MM.1S (cell line): Measurements from ENCODE around the gene GPC5.

Experiments
- DNase-seq: peaks from one replicate; pipeline ENCODE4 v3.0.0-alpha.2; 2015
- H2AFZ ChIP-seq: fragments of 300-600 bp; sonication (generic); 2 replicates; pipeline ENCODE4 v1.6.0; 2016; ENCODE audit warnings: antibody characterized with exemption, low read length
- H3F3A ChIP-seq: fragments of 300-600 bp; sonication (generic); 2 replicates; pipeline ENCODE4 v1.6.1; 2016; ENCODE audit warnings: mild to moderate bottlenecking, antibody characterized with exemption, low read length, moderate library complexity, mixed read lengths; ENCODE audit not compliant: insufficient read depth
- H3K27ac ChIP-seq: fragments of 300-600 bp; sonication (generic); 2 replicates; pipeline ENCODE4 v1.5.1; 2016; ENCODE audit warnings: mild to moderate bottlenecking, low read length
- H3K27me3 ChIP-seq: fragments of 300-600 bp; sonication (generic); replicated peaks from 2 replicates; pipeline ENCODE4 v1.6.0; 2016; ENCODE audit warnings: low read length; ENCODE audit not compliant: insufficient read depth
- H3K36me3 ChIP-seq: fragments of 300-600 bp; sonication (generic); replicated peaks from 2 replicates; pipeline ENCODE4 v1.6.1; 2016; ENCODE audit warnings: mild to moderate bottlenecking, low read length, mixed read lengths; ENCODE audit not compliant: insufficient read depth
- H3K4me1 ChIP-seq: fragments of 300-600 bp; sonication (generic); 2 replicates; pipeline ENCODE4 v1.6.1; 2016; ENCODE audit warnings: low read length, mixed read lengths
- H3K4me2 ChIP-seq: fragments of 300-600 bp; sonication (generic); 2 replicates; pipeline ENCODE4 v1.6.0; 2016; ENCODE audit warnings: low read depth, low read length
- H3K4me3 ChIP-seq: fragments of 300-600 bp; sonication (generic); 2 replicates; pipeline ENCODE4 v1.5.1; 2016; ENCODE audit warnings: low read length, mixed read lengths
- H3K79me2 ChIP-seq: fragments of 300-600 bp; sonication (generic); 2 replicates; pipeline ENCODE4 v1.6.1; 2016; ENCODE audit warnings: mixed run types, low read length, mixed read lengths
- H3K9ac ChIP-seq: fragments of 300-600 bp; sonication (generic); 2 replicates; pipeline ENCODE4 v1.6.1; 2016; ENCODE audit warnings: low read length, mixed read lengths
- H3K9me2 ChIP-seq: fragments of 300-600 bp; sonication (generic); replicated peaks from 2 replicates; pipeline ENCODE4 v1.6.1; 2016; ENCODE audit warnings: mild to moderate bottlenecking, low read length, mixed read lengths; ENCODE audit not compliant: insufficient read depth
- H3K9me3 ChIP-seq: fragments of 300-600 bp; sonication (generic); replicated peaks from 2 replicates; pipeline ENCODE4 v1.6.1; 2016; ENCODE audit warnings: mild to moderate bottlenecking, low read length, mixed read lengths; ENCODE audit not compliant: insufficient read depth
- H4K20me1 ChIP-seq: fragments of 300-600 bp; sonication (generic); 2 replicates; pipeline ENCODE4 v1.6.1; 2016; ENCODE audit warnings: mild to moderate bottlenecking, low read length, moderate library complexity, mixed read lengths; ENCODE audit not compliant: insufficient read depth
- EZH2 ChIP-seq: fragments of 300-600 bp; sonication (generic); optimal IDR thresholded peaks from 2 replicates; pipeline ENCODE3; 2017; ENCODE audit warnings: low read depth, mild to moderate bottlenecking, antibody characterized with exemption, low read length, mixed read lengths
- EZH2phosphoT487 ChIP-seq: fragments of 300-600 bp; sonication (generic); IDR thresholded peaks from 2 replicates; pipeline ENCODE4 v1.6.1; 2018; ENCODE audit warnings: antibody characterized with exemption, low read length
- TF ChIP-seq, protein P1 (sequence below): fragments of 300-600 bp; sonication (generic); IDR thresholded peaks from 2 replicates; pipeline ENCODE4 v1.5.1; 2016; ENCODE audit warnings: antibody characterized with exemption, low read length, mixed read lengths

GPC5 gene

DNA sequence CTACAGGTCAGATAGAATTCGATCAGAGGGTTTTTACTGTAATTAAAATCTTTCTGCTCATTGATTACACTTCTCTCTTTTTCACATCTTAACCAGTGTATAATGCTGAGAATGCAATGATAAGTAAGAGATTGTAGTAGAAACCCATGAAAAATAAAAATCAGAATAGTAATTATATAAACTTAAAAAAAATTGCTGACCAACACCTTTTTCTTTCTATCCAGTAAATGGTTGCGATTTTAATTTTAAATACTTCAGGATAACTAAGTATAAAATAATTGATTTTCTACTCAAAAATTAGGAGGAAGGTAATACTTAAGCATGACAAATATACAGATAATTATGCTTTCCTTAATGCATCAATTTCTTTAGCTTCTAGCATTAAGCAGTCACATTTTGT lies 917.6 kb downstream of the GPC5 start:
- Histone ChIP-seq H2AFZ (no peak overlapping the region), H3K4me2 (no peak overlapping the region), H3K79me2 (no peaks in the 10 kb centered on the region), H3K27ac (no peak overlapping the region), H3K4me1 (no peaks in the 10 kb centered on the region), H3K9me2 (no peaks in the 10 kb centered on the region), H3K9me3 (no peaks in the 10 kb centered on the region), H3K4me3 (no peak overlapping the region), H3F3A (no peaks in the 10 kb centered on the region), H3K9ac (no peak overlapping the region), H4K20me1 (no peaks in the 10 kb centered on the region), H3K27me3 (no peaks in the 10 kb centered on the region), H3K36me3 (no peaks in the 10 kb centered on the region)
- no peak for TF ChIP-seq EZH2
- TF ChIP-seq, protein P1, sequence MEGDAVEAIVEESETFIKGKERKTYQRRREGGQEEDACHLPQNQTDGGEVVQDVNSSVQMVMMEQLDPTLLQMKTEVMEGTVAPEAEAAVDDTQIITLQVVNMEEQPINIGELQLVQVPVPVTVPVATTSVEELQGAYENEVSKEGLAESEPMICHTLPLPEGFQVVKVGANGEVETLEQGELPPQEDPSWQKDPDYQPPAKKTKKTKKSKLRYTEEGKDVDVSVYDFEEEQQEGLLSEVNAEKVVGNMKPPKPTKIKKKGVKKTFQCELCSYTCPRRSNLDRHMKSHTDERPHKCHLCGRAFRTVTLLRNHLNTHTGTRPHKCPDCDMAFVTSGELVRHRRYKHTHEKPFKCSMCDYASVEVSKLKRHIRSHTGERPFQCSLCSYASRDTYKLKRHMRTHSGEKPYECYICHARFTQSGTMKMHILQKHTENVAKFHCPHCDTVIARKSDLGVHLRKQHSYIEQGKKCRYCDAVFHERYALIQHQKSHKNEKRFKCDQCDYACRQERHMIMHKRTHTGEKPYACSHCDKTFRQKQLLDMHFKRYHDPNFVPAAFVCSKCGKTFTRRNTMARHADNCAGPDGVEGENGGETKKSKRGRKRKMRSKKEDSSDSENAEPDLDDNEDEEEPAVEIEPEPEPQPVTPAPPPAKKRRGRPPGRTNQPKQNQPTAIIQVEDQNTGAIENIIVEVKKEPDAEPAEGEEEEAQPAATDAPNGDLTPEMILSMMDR: no peak
- TF ChIP-seq EZH2phosphoT487: no peak
- DNase-seq: no peak

DNA sequence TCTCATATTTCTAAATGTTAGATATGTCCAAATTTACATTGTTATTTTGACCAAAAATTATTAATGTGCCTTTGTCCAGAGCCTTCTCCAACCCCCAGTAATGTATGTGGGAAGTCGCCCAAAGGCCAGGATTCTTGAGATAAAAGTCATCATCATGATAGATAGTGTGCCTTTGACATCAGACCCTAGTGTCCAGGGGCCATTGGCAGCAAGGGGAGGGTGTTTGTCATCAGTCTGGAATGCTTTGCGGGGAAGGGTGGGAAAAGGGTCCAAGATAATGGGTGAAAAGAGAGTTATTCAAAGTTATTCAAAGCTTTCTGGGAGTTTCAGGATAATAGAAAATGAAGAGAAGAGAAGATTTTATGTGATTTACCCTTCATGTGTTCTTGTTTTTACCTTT lies 918.6 kb downstream of the GPC5 start:
- H3K36me3 ChIP-seq: no peaks in the 10 kb centered on the region
- TF ChIP-seq EZH2 (no peak), EZH2phosphoT487 (no peak)
- TF ChIP-seq, protein P1: no peak
- H3K9me3 ChIP-seq: no peaks in the 10 kb centered on the region
- H3K27me3 ChIP-seq: no peaks in the 10 kb centered on the region
- DNase-seq: no peak
- H3K27ac ChIP-seq: no peak overlapping the region
- H3K9ac ChIP-seq: no peak overlapping the region
- no peaks in the 10 kb centered on the region for H3K9me2 ChIP-seq
- H3K4me2 ChIP-seq: no peak overlapping the region
- no peak overlapping the region for H3K4me3 ChIP-seq
- no peaks in the 10 kb centered on the region for H3K79me2 ChIP-seq
- H2AFZ ChIP-seq: no peak overlapping the region
- no peaks in the 10 kb centered on the region for H3F3A ChIP-seq
- H4K20me1 ChIP-seq: no peaks in the 10 kb centered on the region
- H3K4me1 ChIP-seq: no peaks in the 10 kb centered on the region

DNA sequence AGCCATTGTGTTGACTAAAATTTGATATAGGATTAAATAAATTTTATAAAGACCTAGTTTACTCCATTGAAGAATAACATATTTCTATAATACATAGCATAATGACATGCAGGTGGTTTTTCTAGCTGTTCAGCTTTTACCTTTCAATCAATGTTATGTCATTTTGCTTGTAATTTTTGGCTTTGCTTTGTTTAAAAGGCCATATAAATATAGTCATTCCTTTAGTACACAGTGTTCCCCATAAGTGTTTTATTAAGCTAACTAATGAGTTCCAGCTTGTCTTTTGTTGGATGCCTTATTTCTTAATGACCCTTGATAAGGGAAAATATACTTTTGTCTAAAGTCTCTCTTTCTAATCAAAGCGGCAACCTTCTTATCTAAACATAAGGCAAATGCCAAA lies 921.9 kb downstream of the GPC5 start:
- Histone ChIP-seq H3K9me3 (no peaks in the 10 kb centered on the region), H3K79me2 (no peaks in the 10 kb centered on the region), H3K36me3 (no peaks in the 10 kb centered on the region), H3K4me2 (no peak overlapping the region), H3F3A (no peaks in the 10 kb centered on the region), H3K9ac (no peak overlapping the region), H3K9me2 (no peaks in the 10 kb centered on the region), H3K27ac (no peak overlapping the region), H3K4me1 (no peaks in the 10 kb centered on the region), H3K4me3 (no peak overlapping the region), H3K27me3 (no peaks in the 10 kb centered on the region), H2AFZ (no peak overlapping the region), H4K20me1 (no peaks in the 10 kb centered on the region)
- DNase-seq: no peak
- TF ChIP-seq EZH2phosphoT487: no peak
- no peak for TF ChIP-seq EZH2
- TF ChIP-seq, protein P1: no peak
